ENCODE results near the gene CELSR3. TPM values are rescaled to one million over a fixed set of nuclear protein-coding genes. Genes with fewer than 3 reads are reported as not detected.
A peak's percentile ranks its signal among the peaks of the same experiment; 100 is the strongest.

Gene CELSR3
- total RNA-seq, 1 donor from 2014 or later: 162 TPM

DNA sequence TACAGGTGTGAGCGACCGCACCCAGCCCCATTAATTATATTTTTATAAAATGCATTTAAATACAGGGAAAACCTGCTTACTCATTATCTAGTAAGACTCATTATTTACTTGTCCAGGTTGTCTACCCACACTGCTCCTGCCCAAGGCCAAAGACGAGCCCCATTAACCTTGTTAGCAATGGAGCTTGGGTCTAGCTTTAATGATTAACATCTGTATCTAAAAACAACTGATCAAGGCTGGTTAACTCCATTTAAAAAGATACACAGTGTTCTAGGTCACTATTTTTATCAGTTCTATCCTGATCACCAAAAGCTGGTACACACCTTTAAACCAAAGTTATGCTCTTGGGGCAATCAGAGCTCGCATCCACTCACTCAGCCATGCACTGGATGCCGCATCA lies 33.5 kb upstream of the CELSR3 start:
- H3K36me3 Mint-ChIP-seq (ENCODE audit: unreplicated experiment): peaks cover 5% of the 10 kb centered on the region

DNA sequence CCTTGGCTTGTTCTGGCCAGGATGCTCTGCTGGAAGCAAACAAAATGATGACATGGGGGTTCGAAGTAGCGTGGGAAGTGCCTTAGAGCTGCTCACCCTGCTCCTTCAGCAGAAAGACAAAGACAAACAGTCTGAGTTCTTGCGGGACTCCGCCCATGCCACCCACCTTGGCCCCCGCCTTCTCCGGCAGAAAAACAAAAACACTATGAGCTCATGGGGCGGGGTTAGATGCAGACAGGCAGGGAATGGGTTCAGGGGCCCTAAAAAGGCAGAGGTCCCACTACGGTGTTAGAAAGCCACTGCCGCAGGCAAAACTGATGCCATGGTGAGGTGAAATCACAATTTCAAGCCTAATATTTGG lies 32.7 kb upstream of the CELSR3 start:
- peak; percentile 70 for DNase-seq
- peaks cover 12% of the 10 kb centered on the region for H3K9me3 Mint-ChIP-seq (ENCODE audit: unreplicated experiment)
- H3K4me3 Mint-ChIP-seq (ENCODE audit: unreplicated experiment): peak overlapping the region; percentile 84
- H3K27ac Mint-ChIP-seq (ENCODE audit: unreplicated experiment): peak overlapping the region; percentile 95
- H3K36me3 Mint-ChIP-seq (ENCODE audit: unreplicated experiment): peaks cover 8% of the 10 kb centered on the region
- peaks cover 19% of the 10 kb centered on the region for H3K4me1 Mint-ChIP-seq (ENCODE audit: low read depth, unreplicated experiment)
- TF ChIP-seq, protein P1, sequence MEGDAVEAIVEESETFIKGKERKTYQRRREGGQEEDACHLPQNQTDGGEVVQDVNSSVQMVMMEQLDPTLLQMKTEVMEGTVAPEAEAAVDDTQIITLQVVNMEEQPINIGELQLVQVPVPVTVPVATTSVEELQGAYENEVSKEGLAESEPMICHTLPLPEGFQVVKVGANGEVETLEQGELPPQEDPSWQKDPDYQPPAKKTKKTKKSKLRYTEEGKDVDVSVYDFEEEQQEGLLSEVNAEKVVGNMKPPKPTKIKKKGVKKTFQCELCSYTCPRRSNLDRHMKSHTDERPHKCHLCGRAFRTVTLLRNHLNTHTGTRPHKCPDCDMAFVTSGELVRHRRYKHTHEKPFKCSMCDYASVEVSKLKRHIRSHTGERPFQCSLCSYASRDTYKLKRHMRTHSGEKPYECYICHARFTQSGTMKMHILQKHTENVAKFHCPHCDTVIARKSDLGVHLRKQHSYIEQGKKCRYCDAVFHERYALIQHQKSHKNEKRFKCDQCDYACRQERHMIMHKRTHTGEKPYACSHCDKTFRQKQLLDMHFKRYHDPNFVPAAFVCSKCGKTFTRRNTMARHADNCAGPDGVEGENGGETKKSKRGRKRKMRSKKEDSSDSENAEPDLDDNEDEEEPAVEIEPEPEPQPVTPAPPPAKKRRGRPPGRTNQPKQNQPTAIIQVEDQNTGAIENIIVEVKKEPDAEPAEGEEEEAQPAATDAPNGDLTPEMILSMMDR (IDR thresholded peaks at IDR 0.05; ENCODE audit: partially characterized antibody, unreplicated experiment): no peak
- H3K27me3 Mint-ChIP-seq (ENCODE audit: unreplicated experiment): peaks cover 4% of the 10 kb centered on the region

More for the DNA sequence above, 33.5 kb upstream of the CELSR3 start:
- Mint-ChIP-seq H3K27me3 (ENCODE audit: unreplicated experiment) (peaks cover 4% of the 10 kb centered on the region), H3K4me3 (ENCODE audit: unreplicated experiment) (peak overlapping the region; percentile 32), H3K4me1 (ENCODE audit: low read depth, unreplicated experiment) (peaks cover 19% of the 10 kb centered on the region), H3K27ac (ENCODE audit: unreplicated experiment) (peak overlapping the region; percentile 77), H3K9me3 (ENCODE audit: unreplicated experiment) (peaks cover 12% of the 10 kb centered on the region)
- TF ChIP-seq, protein P1 (IDR thresholded peaks at IDR 0.05; ENCODE audit: partially characterized antibody, unreplicated experiment): no peak
- no peak for DNase-seq

DNA sequence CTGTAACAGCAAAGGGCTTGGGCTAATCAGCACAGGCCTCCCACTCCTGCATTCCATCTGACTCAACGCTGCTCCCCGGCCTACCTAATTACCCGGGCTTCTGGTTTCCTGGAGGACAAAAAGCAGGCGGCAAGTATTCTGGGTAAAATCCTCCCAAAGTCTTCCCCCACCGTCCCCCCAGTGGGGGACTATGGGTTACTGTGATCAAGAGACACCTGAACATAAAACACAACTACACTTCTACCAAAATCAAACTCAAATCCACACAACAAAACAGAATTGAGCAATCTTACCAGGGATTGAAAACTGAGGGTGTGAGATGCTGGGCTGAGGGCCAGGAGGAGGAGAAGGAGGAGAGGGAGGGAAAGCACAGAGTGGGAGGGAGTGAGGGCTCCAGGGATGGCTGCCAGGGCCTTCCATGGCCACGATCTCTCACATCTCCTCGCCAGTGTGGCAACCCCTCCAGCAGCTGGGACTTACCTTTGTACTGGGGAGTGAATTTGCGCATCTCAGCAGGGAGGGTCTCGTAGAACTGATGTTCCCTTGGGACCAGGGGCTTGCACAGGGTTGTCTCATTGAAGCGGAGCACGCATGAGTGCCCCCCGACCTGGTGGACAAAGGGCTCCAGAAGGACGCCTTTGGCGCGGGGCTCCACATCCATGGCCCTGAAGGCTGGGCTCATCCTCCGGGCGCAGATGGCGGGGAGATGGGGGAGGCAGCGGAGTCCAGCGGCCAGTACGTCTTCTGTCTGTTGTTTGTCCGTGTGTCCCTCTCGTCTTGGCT lies 32.1 kb upstream of the CELSR3 start:
- peak overlapping the region; percentile 84 for H3K4me3 Mint-ChIP-seq (ENCODE audit: unreplicated experiment)
- H3K27me3 Mint-ChIP-seq (ENCODE audit: unreplicated experiment): peaks cover 4% of the 10 kb centered on the region
- peaks cover 19% of the 10 kb centered on the region for H3K4me1 Mint-ChIP-seq (ENCODE audit: low read depth, unreplicated experiment)
- DNase-seq: peak; percentile 35
- H3K36me3 Mint-ChIP-seq (ENCODE audit: unreplicated experiment): peaks cover 8% of the 10 kb centered on the region
- TF ChIP-seq, protein P1 (IDR thresholded peaks at IDR 0.05; ENCODE audit: partially characterized antibody, unreplicated experiment): no peak
- H3K27ac Mint-ChIP-seq (ENCODE audit: unreplicated experiment): peak overlapping the region; percentile 95
- H3K9me3 Mint-ChIP-seq (ENCODE audit: unreplicated experiment): peaks cover 10% of the 10 kb centered on the region

DNA sequence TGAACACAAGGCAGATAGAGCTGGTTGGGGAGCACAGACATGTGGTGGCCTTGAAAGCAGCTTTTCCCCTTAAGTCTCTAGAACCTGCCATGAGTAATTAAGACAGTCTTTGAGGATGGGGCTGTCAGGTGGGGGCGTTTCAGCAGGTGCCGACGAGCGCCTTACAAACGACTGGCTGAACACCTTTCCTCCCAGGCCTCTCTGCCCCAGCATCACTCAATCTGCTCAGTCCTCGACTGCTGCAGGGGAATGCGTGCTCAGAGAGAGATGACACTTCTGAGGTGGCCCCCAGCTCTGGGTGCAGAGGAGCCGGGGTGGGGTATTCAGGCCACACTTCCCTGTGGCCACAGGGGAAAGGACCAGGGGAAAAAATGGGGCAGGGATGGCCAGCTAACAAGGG lies 31.1 kb upstream of the CELSR3 start:
- H3K36me3 Mint-ChIP-seq (ENCODE audit: unreplicated experiment): peaks cover 8% of the 10 kb centered on the region
- peaks cover 4% of the 10 kb centered on the region for H3K27me3 Mint-ChIP-seq (ENCODE audit: unreplicated experiment)
- peak overlapping the region; percentile 63 for H3K4me3 Mint-ChIP-seq (ENCODE audit: unreplicated experiment)
- peak overlapping the region; percentile 66 for H3K27ac Mint-ChIP-seq (ENCODE audit: unreplicated experiment)
- peaks cover 10% of the 10 kb centered on the region for H3K9me3 Mint-ChIP-seq (ENCODE audit: unreplicated experiment)
- no peak for DNase-seq
- TF ChIP-seq, protein P1 (IDR thresholded peaks at IDR 0.05; ENCODE audit: partially characterized antibody, unreplicated experiment): no peak
- peaks cover 19% of the 10 kb centered on the region for H3K4me1 Mint-ChIP-seq (ENCODE audit: low read depth, unreplicated experiment)

DNA sequence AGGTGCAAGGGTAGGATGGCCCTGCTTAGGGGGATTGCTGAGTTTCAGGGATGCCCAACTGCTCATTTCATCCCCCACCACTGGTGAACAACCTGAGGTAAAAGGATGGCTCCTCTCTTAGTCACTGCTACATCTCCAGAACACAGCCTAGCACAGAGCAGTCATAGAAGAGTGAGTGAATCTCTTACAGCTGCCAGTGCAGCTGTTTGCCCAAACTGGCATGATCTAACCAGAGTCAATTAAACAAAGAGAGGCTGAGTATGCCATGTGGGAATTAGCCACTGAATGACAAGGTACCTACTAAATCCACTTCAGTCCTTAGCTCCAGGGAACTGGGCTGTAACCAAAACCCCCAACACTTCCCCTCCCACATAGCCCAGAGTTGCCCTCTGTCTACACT lies 29.9 kb upstream of the CELSR3 start:
- no peak for DNase-seq
- Mint-ChIP-seq H3K27me3 (ENCODE audit: unreplicated experiment) (peaks cover 4% of the 10 kb centered on the region), H3K4me3 (ENCODE audit: unreplicated experiment) (peak overlapping the region; percentile 70), H3K27ac (ENCODE audit: unreplicated experiment) (peak overlapping the region; percentile 72), H3K36me3 (ENCODE audit: unreplicated experiment) (peaks cover 8% of the 10 kb centered on the region), H3K4me1 (ENCODE audit: low read depth, unreplicated experiment) (peaks cover 19% of the 10 kb centered on the region), H3K9me3 (ENCODE audit: unreplicated experiment) (peaks cover 10% of the 10 kb centered on the region)
- TF ChIP-seq, protein P1 (IDR thresholded peaks at IDR 0.05; ENCODE audit: partially characterized antibody, unreplicated experiment): no peak

Data from glutamatergic neuron (in vitro differentiated cells).